ENCODE results near the gene MED14.
"Not testable (repeated sequence)": the region's sequence is repeated elsewhere in the genome, so short reads cannot be mapped to it uniquely, and the experiment has no call there.

DNA sequence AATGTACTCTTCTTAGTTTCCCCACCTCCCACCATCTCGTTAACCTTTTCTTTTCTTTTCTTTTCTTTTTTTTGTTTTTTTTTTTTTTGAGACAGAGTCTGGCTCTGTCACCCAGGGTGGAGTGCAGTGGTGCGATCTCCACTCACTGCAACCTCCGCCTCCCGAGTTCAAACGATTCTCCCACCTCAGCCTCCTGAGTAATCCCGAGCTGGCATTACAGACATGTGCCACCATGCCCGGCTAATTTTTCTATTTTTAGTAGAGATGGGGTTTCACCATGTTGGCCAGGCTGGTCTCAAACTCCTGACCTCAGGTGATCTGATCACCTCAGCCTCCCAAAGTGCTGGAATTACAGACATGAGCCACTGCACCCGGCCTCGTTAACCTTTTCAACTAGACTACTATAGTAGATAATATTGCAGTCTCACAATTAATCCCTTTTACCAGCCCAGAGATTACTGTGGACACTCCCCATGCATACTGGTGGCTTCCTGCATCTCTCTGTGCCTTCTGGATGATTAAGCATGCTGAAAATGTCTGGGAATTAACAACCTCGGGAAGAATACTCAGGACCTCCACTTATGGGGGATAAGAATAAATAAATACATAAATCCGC, 47.4 kb upstream of the MED14 start:
- not testable (repeated sequence) for TF ChIP-seq POLR2AphosphoS5, CTCF, POLR2A, EP300 (IDR thresholded peaks at IDR 0.05)

All from gastroesophageal sphincter (tissue), 3 donors.